ENCODE measurements around the gene ATR. TPM values are rescaled to one million over a fixed set of nuclear protein-coding genes. Genes with fewer than 3 reads are reported as not detected.
"Not testable (repeated sequence)": the region's sequence is repeated elsewhere in the genome, so short reads cannot be mapped to it uniquely, and the experiment has no call there.

ATR gene
- polyA plus RNA-seq (ENCODE audit: insufficient read length in 4 of 4), result 10 to 100 TPM; 21.6 to 33.1 (median 28.4) TPM

GRCh38 chr3:142578329-142579223 lies at the start of gene ATR:
Gene ATR, minus strand, starts transcription at chr3:142578733. Its CDS starts 29 bp downstream, at chr3:142578704.
- peak; percentile 90 to 93 (median 91) for DNase-seq (ENCODE audit: low read depth in 4 of 4, low spot score in 3 of 4)

- DNase-seq (ENCODE audit: low read depth in 4 of 4, low spot score in 3 of 4), result no peak
These were observed 48.4 kb upstream of the ATR start for GRCh38 chr3:142626971-142627370.

- DNase-seq (ENCODE audit: low read depth in 4 of 4, low spot score in 3 of 4), result no peak
These were observed 46.6 kb upstream of the ATR start for GRCh38 chr3:142625153-142625440.

- DNase-seq (ENCODE audit: low read depth in 4 of 4, low spot score in 3 of 4), result no peak
These were observed 46.0 kb upstream of the ATR start for GRCh38 chr3:142624341-142625152.

- DNase-seq (ENCODE audit: low read depth in 4 of 4, low spot score in 3 of 4), result no peak
These were observed 44.7 kb upstream of the ATR start for GRCh38 chr3:142623194-142623593.

- no peak for DNase-seq (ENCODE audit: low read depth in 4 of 4, low spot score in 3 of 4)
These were observed 43.9 kb upstream of the ATR start for GRCh38 chr3:142622405-142622804.

- DNase-seq (ENCODE audit: low read depth in 4 of 4, low spot score in 3 of 4), result no peak
These were observed 40.5 kb upstream of the ATR start for GRCh38 chr3:142618917-142619461.

GRCh38 chr3:142615171-142615570 lies 36.6 kb upstream of the ATR start:
- DNase-seq (ENCODE audit: low read depth in 4 of 4, low spot score in 3 of 4), result no peak

GRCh38 chr3:142614059-142614626 lies 35.6 kb upstream of the ATR start:
- DNase-seq (ENCODE audit: low read depth in 4 of 4, low spot score in 3 of 4), result no peak

GRCh38 chr3:142613491-142613890 lies 35.0 kb upstream of the ATR start:
- DNase-seq (ENCODE audit: low read depth in 4 of 4, low spot score in 3 of 4), result no peak

- no peak for DNase-seq (ENCODE audit: low read depth in 4 of 4, low spot score in 3 of 4)
These were observed 32.7 kb upstream of the ATR start for GRCh38 chr3:142611206-142611605.

- DNase-seq (ENCODE audit: low read depth in 4 of 4, low spot score in 3 of 4), result no peak
These were observed 30.6 kb upstream of the ATR start for GRCh38 chr3:142609136-142609535.

- no peak for DNase-seq (ENCODE audit: low read depth in 4 of 4, low spot score in 3 of 4)
These were observed 30.1 kb upstream of the ATR start for GRCh38 chr3:142608631-142609030.

GRCh38 chr3:142604940-142605339 lies 26.4 kb upstream of the ATR start:
- no peak for DNase-seq (ENCODE audit: low read depth in 4 of 4, low spot score in 3 of 4)

GRCh38 chr3:142603386-142603705 lies 24.8 kb upstream of the ATR start:
- DNase-seq (ENCODE audit: low read depth in 4 of 4, low spot score in 3 of 4), result not testable (repeated sequence)

- DNase-seq (ENCODE audit: low read depth in 4 of 4, low spot score in 3 of 4), result no peak
These were observed 24.3 kb upstream of the ATR start for GRCh38 chr3:142602619-142603385.

GRCh38 chr3:142601713-142602112 lies 23.2 kb upstream of the ATR start:
- DNase-seq (ENCODE audit: low read depth in 4 of 4, low spot score in 3 of 4), result no peak

- no peak for DNase-seq (ENCODE audit: low read depth in 4 of 4, low spot score in 3 of 4)
These were observed 19.4 kb upstream of the ATR start for GRCh38 chr3:142597906-142598305.

GRCh38 chr3:142596726-142597088 lies 18.2 kb upstream of the ATR start:
- DNase-seq (ENCODE audit: low read depth in 4 of 4, low spot score in 3 of 4), result no peak

- peak; percentile 79 to 84 (median 82) for DNase-seq (ENCODE audit: low read depth in 4 of 4, low spot score in 3 of 4)
These were observed 17.6 kb upstream of the ATR start, which contains the start of gene PLS1 for GRCh38 chr3:142595951-142596725. Gene PLS1, plus strand, starts transcription at chr3:142596393. Its CDS starts 67,845 bp downstream, at chr3:142664238.

All from right renal pelvis (tissue), 4 donors.